ENCODE data around the gene TAS2R42.

DNA sequence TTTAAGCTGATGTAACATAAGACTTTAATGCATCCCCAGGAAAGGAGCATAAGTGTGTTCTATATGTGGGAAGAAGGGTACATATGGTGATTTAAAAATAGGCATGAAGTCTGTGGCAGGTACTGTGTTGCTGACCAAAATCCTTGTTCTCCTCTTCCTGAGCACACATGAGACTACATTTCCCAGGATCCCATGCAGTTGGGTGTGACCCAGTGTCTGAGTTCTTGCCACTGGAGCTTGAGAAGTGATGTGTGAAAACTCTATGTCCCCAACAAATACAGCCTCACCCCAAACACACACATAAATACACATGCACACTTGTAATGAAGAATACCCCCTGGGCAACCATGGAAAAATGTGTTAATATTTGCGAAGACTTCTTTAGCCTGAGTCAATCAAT, 24.2 kb downstream of the TAS2R42 start:
- TF ChIP-seq, protein P1, sequence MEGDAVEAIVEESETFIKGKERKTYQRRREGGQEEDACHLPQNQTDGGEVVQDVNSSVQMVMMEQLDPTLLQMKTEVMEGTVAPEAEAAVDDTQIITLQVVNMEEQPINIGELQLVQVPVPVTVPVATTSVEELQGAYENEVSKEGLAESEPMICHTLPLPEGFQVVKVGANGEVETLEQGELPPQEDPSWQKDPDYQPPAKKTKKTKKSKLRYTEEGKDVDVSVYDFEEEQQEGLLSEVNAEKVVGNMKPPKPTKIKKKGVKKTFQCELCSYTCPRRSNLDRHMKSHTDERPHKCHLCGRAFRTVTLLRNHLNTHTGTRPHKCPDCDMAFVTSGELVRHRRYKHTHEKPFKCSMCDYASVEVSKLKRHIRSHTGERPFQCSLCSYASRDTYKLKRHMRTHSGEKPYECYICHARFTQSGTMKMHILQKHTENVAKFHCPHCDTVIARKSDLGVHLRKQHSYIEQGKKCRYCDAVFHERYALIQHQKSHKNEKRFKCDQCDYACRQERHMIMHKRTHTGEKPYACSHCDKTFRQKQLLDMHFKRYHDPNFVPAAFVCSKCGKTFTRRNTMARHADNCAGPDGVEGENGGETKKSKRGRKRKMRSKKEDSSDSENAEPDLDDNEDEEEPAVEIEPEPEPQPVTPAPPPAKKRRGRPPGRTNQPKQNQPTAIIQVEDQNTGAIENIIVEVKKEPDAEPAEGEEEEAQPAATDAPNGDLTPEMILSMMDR (IDR thresholded peaks at IDR 0.05; ENCODE audit: low read depth, low read length, poor library complexity, severe bottlenecking), result no peak
- TF ChIP-seq EZH2phosphoT487 (IDR thresholded peaks at IDR 0.05; ENCODE audit: borderline replicate concordance, low read length), result no peak
